Adipocyte (in vitro differentiated cells): Measurements from ENCODE around the gene NR2C2AP.
"Not testable (repeated sequence)": the region's sequence is repeated elsewhere in the genome, so short reads cannot be mapped to it uniquely, and the experiment has no call there.

Source experiments
- DNase-seq: peaks from one replicate; pipeline ENCODE4 v3.0.0-alpha.2; 2015; ENCODE audit warnings: low read depth
- H3K27me3 ChIP-seq: replicated peaks from 2 replicates; pipeline ENCODE4 v1.7.0; 2013; ENCODE audit warnings: mild to moderate bottlenecking, low read length, moderate library complexity; ENCODE audit not compliant: control insufficient read depth, insufficient read depth
- H3K36me3 ChIP-seq: 2 replicates; pipeline ENCODE4 v1.7.0; 2013; ENCODE audit warnings: low read length, mild to moderate bottlenecking, moderate library complexity; ENCODE audit not compliant: control insufficient read depth, insufficient read depth, severe bottlenecking
- H3K4me1 ChIP-seq: 2 replicates; pipeline ENCODE4 v1.7.0; 2013; ENCODE audit warnings: mild to moderate bottlenecking, low read length, moderate library complexity; ENCODE audit not compliant: control insufficient read depth, insufficient read depth
- H3K4me3 ChIP-seq: 2 replicates; pipeline ENCODE4 v1.7.0; 2013; ENCODE audit warnings: mild to moderate bottlenecking, low read length, moderate library complexity
- H3K9ac ChIP-seq: 2 replicates; pipeline ENCODE4 v1.7.0; 2013; ENCODE audit warnings: mild to moderate bottlenecking, low read length, moderate library complexity
- H3K9me3 ChIP-seq: 2 replicates; pipeline ENCODE4 v1.7.0; 2013; ENCODE audit warnings: mild to moderate bottlenecking, low read length, moderate library complexity; ENCODE audit not compliant: control insufficient read depth

Gene NR2C2AP

GRCh38 chr19:19176950-19177349, 26.3 kb downstream of the NR2C2AP start:
- no peaks in the 10 kb centered on the region for H3K27me3 ChIP-seq
- no peak for DNase-seq

GRCh38 chr19:19173243-19173642, 30.0 kb downstream of the NR2C2AP start:
- not testable (repeated sequence) for H3K9ac ChIP-seq, DNase-seq, H3K36me3 ChIP-seq, H3K9me3 ChIP-seq, H3K4me3 ChIP-seq, H3K27me3 ChIP-seq
- peaks cover 38% of the 10 kb centered on the region for H3K4me1 ChIP-seq

More at GRCh38 chr19:19176950-19177349, 26.3 kb downstream of the NR2C2AP start:
- peaks cover 21% of the 10 kb centered on the region for H3K4me1 ChIP-seq
- H3K9me3 ChIP-seq, result peaks cover 4% of the 10 kb centered on the region
- H3K9ac ChIP-seq, result no peak overlapping the region
- H3K36me3 ChIP-seq, result peaks cover 24% of the 10 kb centered on the region
- no peak overlapping the region for H3K4me3 ChIP-seq

- peak overlapping the region; percentile 25 for H3K9ac ChIP-seq
- H3K27me3 ChIP-seq, result no peaks in the 10 kb centered on the region
- peak overlapping the region; percentile 8 for H3K4me3 ChIP-seq
- H3K4me1 ChIP-seq, result peaks cover 38% of the 10 kb centered on the region
- no peaks in the 10 kb centered on the region for H3K9me3 ChIP-seq
- peaks cover 3% of the 10 kb centered on the region for H3K36me3 ChIP-seq
- peak; percentile 90 for DNase-seq
These were observed 31.2 kb downstream of the NR2C2AP start for GRCh38 chr19:19171821-19172532.

- H3K9me3 ChIP-seq, result no peaks in the 10 kb centered on the region
These were observed 32.1 kb downstream of the NR2C2AP start for GRCh38 chr19:19170873-19171672.

DNA sequence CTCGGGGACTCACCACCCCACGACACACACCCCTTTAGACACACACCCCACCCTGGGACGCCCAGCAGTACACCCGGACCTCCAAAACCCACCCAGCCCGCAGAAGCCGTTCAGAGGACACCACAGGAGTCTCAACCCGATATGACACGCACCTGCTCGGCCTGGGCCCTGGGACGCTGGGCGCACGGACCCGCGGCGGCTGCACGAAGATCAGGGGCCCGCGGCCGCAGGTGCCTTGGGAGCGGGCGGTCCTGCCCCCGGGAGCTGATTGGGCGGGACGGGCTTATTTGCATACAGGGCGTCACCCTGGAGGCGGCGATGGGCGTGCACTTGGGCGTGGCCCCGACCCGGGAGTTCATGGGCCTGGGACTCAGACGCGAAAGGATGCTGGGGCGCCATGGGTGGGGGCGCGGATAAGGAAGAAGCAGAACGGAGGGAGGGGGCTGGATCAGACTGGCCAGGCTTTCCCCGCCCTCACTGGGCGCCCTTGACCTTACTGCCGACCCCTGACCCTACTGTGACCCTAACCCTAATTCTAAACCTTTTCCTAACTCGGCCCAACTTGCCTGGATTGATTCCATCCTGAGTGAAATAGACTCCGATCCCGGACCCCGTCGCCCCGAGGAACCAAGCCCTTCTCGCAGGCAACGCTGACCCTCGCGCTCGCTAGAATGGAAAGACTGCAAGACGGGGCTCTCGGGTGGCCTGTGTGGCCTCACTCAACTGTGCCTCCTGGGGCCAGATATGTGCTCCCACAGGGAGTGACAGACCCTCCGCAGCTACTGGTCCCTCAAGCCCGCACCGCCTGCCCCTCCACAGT, 33.0 kb downstream of the NR2C2AP start, which contains the start of gene MEF2B:
Gene MEF2B (minus strand): TSS at position 211 of the 820 bp plus-strand sequence. CDS start 19,528 bp downstream, outside the sequence.
- Histone ChIP-seq H3K36me3 (no peaks in the 10 kb centered on the region), H3K4me1 (peaks cover 38% of the 10 kb centered on the region), H3K27me3 (no peaks in the 10 kb centered on the region), H3K4me3 (peak within 1 kb of the TSS; percentile 56), H3K9ac (no peak within 1 kb of the TSS), H3K9me3 (no peaks in the 10 kb centered on the region)
- peak; percentile 82 for DNase-seq

More at GRCh38 chr19:19170873-19171672, 32.1 kb downstream of the NR2C2AP start:
- H3K9ac ChIP-seq, result peak overlapping the region; percentile 25
- DNase-seq, result peak; percentile 21
- no peaks in the 10 kb centered on the region for H3K27me3 ChIP-seq
- H3K4me1 ChIP-seq, result peaks cover 38% of the 10 kb centered on the region
- H3K4me3 ChIP-seq, result no peak overlapping the region
- no peaks in the 10 kb centered on the region for H3K36me3 ChIP-seq

- Histone ChIP-seq H3K27me3 (no peaks in the 10 kb centered on the region), H3K9me3 (no peaks in the 10 kb centered on the region), H3K9ac (no peak overlapping the region), H3K4me3 (peak overlapping the region; percentile 56), H3K4me1 (peaks cover 33% of the 10 kb centered on the region), H3K36me3 (no peaks in the 10 kb centered on the region)
- DNase-seq, result no peak
These were observed 33.8 kb downstream of the NR2C2AP start for GRCh38 chr19:19169236-19170052.

DNA sequence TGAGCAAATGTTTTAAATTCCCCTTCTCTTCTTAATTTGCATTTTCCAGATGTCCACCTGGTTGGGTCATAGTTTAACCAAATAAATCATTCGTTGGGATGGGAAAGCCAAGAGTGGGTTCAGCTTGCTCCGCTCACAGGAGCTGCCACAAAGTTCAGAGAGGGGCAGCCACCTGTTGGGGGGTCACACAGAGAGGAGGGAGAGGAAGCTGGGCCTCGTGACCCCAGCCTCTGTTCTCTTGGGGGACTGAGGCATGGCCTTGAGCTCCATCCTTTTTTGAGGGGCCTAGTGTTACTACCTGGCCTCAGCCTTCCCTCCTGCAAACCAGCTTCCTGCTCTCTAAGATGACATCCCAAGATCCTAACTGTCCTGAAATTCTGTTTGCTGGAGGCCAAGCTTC, 35.6 kb downstream of the NR2C2AP start:
- DNase-seq, result no peak
- Histone ChIP-seq H3K4me3 (no peak overlapping the region), H3K9ac (no peak overlapping the region), H3K27me3 (no peaks in the 10 kb centered on the region), H3K9me3 (no peaks in the 10 kb centered on the region), H3K4me1 (peaks cover 23% of the 10 kb centered on the region), H3K36me3 (no peaks in the 10 kb centered on the region)

GRCh38 chr19:19165396-19165795, 37.8 kb downstream of the NR2C2AP start:
- no peak for DNase-seq
- Histone ChIP-seq H3K4me1 (peaks cover 2% of the 10 kb centered on the region), H3K36me3 (no peaks in the 10 kb centered on the region), H3K4me3 (no peak overlapping the region), H3K27me3 (no peaks in the 10 kb centered on the region), H3K9ac (no peak overlapping the region), H3K9me3 (no peaks in the 10 kb centered on the region)

DNA sequence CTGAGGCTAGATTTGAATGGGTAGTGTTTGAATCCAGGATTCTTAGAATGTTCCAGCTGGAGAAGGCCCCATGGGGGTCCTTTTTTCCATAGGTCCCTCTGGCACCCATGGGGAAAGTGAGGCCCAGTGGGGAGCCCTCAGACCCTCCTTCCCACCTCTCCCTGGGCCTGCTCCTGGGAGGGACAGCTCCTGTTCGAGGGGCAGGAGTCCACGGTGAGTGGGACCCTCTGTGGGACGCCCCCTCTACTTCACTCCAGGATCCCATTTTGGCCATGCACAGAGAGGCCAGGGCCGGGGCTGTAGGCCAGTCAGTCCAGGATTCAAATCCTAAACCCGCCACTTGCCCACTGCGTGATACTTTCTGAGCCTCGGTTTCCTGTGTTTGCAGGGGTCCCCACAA, 40.7 kb downstream of the NR2C2AP start:
- H3K27me3 ChIP-seq, result no peaks in the 10 kb centered on the region
- no peak overlapping the region for H3K9ac ChIP-seq
- H3K9me3 ChIP-seq, result no peaks in the 10 kb centered on the region
- no peak overlapping the region for H3K4me3 ChIP-seq
- no peaks in the 10 kb centered on the region for H3K36me3 ChIP-seq
- no peaks in the 10 kb centered on the region for H3K4me1 ChIP-seq
- DNase-seq, result no peak

DNA sequence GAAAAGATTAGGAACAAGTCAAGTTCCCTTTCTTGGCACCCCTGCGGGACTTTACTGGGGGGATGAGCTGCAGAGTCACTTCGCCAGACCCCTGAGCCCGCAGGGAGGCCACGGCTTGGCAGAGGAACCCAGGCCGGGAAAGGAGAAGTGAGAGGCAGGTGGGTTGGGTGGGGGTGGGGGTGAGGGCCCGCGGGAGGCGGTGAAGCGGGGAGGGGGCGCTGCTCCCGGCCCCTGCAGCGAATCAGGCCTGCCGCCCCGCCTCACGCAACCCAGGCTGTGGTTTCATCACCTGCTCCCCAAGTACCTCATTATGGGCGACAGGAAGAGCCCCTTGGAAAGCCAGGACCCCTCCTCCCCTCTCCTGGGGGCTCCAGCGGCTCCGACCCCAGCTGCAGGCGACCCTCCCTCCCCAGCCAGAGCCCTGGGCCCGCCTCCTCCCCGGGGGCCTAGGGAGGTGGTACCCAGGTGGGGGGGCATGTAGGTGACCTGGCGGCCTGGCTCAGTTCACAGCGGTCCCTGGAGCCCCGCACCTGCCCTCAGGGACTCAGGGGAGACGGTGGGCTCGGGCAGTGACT, 42.7 kb downstream of the NR2C2AP start:
- Histone ChIP-seq H3K27me3 (no peaks in the 10 kb centered on the region), H3K4me3 (no peak overlapping the region), H3K9me3 (no peaks in the 10 kb centered on the region), H3K4me1 (no peaks in the 10 kb centered on the region), H3K9ac (no peak overlapping the region), H3K36me3 (no peaks in the 10 kb centered on the region)
- DNase-seq, result no peak
